Neural progenitor cell (in vitro differentiated cells): Measurements from ENCODE around the gene TKFC.

Experiments used
- CTCF ChIP-seq: fragments of 200-600 bp; sonication (generic); IDR thresholded peaks from 2 replicates; pipeline ENCODE4 v1.5.1; 2017; ENCODE audit warnings: antibody characterized with exemption, mild to moderate bottlenecking
- EZH2 ChIP-seq: fragments of 200-600 bp; sonication (generic); IDR thresholded peaks from 2 replicates; pipeline ENCODE4 v1.6.1; 2017; ENCODE audit warnings: antibody characterized with exemption, mild to moderate bottlenecking, moderate library complexity
- EZH2phosphoT487 ChIP-seq: fragments of 200-600 bp; sonication (generic); IDR thresholded peaks from 2 replicates; pipeline ENCODE4 v1.6.1; 2017; ENCODE audit warnings: antibody characterized with exemption

GRCh38 chr11:61345170-61345610, 12.2 kb downstream of the TKFC start:
- TF ChIP-seq CTCF: no peak
- no peak for TF ChIP-seq EZH2phosphoT487
- no peak for TF ChIP-seq EZH2
